Loucy (cell line): ENCODE measurements around the gene NUP214.

ENCODE experiments used
- H2AFZ ChIP-seq: fragments of 200-600 bp; sonication (generic); 2 replicates; pipeline ENCODE4 v1.6.0; 2016; ENCODE audit warnings: antibody characterized with exemption, mild to moderate bottlenecking, low read length, moderate library complexity
- H3F3A ChIP-seq: fragments of 200-600 bp; 2 replicates; pipeline ENCODE4 v1.6.0; 2016; ENCODE audit warnings: antibody characterized with exemption, low read depth, mild to moderate bottlenecking
- H3K27me3 ChIP-seq: fragments of 200-600 bp; sonication (generic); 2 replicates; pipeline ENCODE4 v1.6.1; 2014; ENCODE audit warnings: low read length, mild to moderate bottlenecking; ENCODE audit not compliant: insufficient read depth, poor library complexity, severe bottlenecking
- H3K36me3 ChIP-seq: fragments of 200-600 bp; sonication (generic); 2 replicates; pipeline ENCODE4 v1.6.1; 2016; ENCODE audit warnings: low read length; ENCODE audit not compliant: insufficient read depth
- H3K4me1 ChIP-seq: fragments of 200-600 bp; sonication (generic); 2 replicates; pipeline ENCODE4 v1.5.1; 2014; ENCODE audit warnings: low read length, mild to moderate bottlenecking; ENCODE audit not compliant: insufficient read depth, poor library complexity, severe bottlenecking
- H3K4me2 ChIP-seq: fragments of 200-600 bp; sonication (generic); 2 replicates; pipeline ENCODE4 v1.6.0; 2014; ENCODE audit warnings: antibody characterized with exemption, low read length, low read depth, mild to moderate bottlenecking; ENCODE audit not compliant: poor library complexity, severe bottlenecking
- H3K4me3 ChIP-seq: fragments of 200-600 bp; sonication (generic); 2 replicates; pipeline ENCODE4 v1.5.1; 2014; ENCODE audit warnings: low read length, mild to moderate bottlenecking, mixed read lengths; ENCODE audit not compliant: poor library complexity, severe bottlenecking
- H3K79me2 ChIP-seq: fragments of 200-600 bp; sonication (generic); 2 replicates; pipeline ENCODE4 v1.6.1; 2014; ENCODE audit warnings: low read length; ENCODE audit not compliant: insufficient read depth
- H3K9ac ChIP-seq: fragments of 200-600 bp; sonication (generic); 2 replicates; pipeline ENCODE4 v1.6.0; 2014; ENCODE audit warnings: mild to moderate bottlenecking, low read depth, low read length, moderate library complexity; ENCODE audit not compliant: poor library complexity, severe bottlenecking
- H3K9me2 ChIP-seq: fragments of 200-600 bp; sonication (generic); replicated peaks from 2 replicates; pipeline ENCODE4 v1.6.1; 2016; ENCODE audit warnings: low read depth, low read length, mixed read lengths
- H3K9me3 ChIP-seq: fragments of 200-600 bp; sonication (generic); 2 replicates; pipeline ENCODE4 v1.6.1; 2014; ENCODE audit warnings: mild to moderate bottlenecking, antibody characterized with exemption, low read length, low read depth; ENCODE audit not compliant: insufficient read depth
- H4K20me1 ChIP-seq: fragments of 200-600 bp; sonication (generic); 2 replicates; pipeline ENCODE4 v1.6.0; 2014; ENCODE audit warnings: antibody characterized with exemption, low read length, mild to moderate bottlenecking; ENCODE audit not compliant: insufficient read depth, poor library complexity, severe bottlenecking
- CTCF ChIP-seq: fragments of 200-600 bp; sonication (generic); conservative IDR thresholded peaks from 2 replicates; pipeline ENCODE4 v1.5.1; 2014; ENCODE audit warnings: mild to moderate bottlenecking, antibody characterized with exemption, low read length
- EZH2phosphoT487 ChIP-seq: fragments of 200-600 bp; IDR thresholded peaks from 2 replicates; pipeline ENCODE4 v1.6.1; 2018; ENCODE audit warnings: antibody characterized with exemption, mild to moderate bottlenecking, moderate library complexity, borderline replicate concordance

Gene NUP214

DNA sequence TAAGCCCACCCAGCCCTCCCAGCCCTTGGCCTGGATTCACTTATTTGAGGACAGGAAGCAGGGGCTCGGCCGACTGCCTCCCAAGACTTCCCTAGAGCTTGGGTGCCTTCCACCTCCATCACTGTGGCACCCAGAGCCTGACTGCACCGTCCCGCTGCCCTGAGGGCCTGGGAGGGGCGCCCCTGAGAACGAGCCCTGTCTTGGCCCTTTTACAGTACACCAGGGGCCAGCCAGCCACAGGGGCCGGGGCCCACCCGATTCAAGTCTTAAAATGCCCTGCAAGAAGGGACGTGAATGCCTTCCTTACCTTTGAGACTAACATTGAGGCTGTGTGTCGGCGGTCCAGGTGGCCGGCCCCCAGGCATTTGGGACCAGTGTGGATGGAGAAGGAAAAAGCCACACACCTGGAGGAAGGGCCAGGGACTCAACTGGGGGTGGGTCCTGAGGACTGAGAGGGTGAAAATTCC is 134.1 kb downstream of the NUP214 start:
- peaks cover 37% of the 10 kb centered on the region for H3K4me1 ChIP-seq
- no peak overlapping the region for H3K9ac ChIP-seq
- no peaks in the 10 kb centered on the region for H3K27me3 ChIP-seq
- no peak overlapping the region for H3K4me2 ChIP-seq
- no peaks in the 10 kb centered on the region for H3K9me2 ChIP-seq
- H3K36me3 ChIP-seq = peaks cover 38% of the 10 kb centered on the region; the same call in 1 of the 2 replicates
- no peaks in the 10 kb centered on the region for H3K9me3 ChIP-seq
- TF ChIP-seq EZH2phosphoT487 = no peak
- TF ChIP-seq CTCF = no peak
- peaks cover 21% of the 10 kb centered on the region for H3K79me2 ChIP-seq
- no peak overlapping the region for H2AFZ ChIP-seq
- no peaks in the 10 kb centered on the region for H4K20me1 ChIP-seq
- no peak overlapping the region for H3K4me3 ChIP-seq
- H3F3A ChIP-seq = peaks cover 11% of the 10 kb centered on the region; the same call in 1 of the 2 replicates

DNA sequence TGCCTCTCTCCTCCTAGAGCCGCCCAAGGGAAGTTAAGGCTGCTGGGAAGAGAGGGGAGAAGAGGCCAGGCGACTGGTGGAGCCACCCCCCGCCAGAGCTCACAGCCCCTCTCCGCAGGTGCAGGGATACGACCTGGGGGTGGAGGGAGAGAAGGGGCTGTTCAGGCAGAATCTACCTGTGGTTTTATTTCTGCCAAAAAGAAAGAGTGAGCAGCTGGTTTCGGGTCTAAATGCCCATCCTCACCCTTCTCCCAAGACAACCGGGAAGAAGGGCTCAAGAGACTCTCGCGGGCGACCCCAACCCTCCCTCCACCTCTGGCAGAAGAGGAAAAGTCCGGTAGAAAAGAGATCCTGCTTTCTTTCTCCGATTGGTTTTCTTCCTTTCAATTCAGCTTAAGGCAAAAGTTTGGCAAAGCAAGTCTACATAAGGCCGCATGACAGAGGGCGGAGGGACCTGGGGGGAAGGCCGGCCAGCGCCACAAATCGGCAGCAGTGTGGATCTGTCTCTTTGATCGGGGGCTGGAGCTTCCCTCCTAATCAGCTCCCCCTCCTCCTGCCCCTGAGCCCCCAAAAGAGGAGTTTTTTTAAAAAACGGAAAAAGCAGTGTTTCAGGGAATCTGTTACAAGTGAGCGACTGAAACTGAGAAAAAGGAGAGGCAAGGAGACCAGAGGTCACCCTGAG is 134.7 kb downstream of the NUP214 start:
- H2AFZ ChIP-seq = no peak overlapping the region
- peaks cover 11% of the 10 kb centered on the region; the same call in 1 of the 2 replicates for H3F3A ChIP-seq
- H3K9me3 ChIP-seq = no peaks in the 10 kb centered on the region
- no peak for TF ChIP-seq EZH2phosphoT487
- no peak for TF ChIP-seq CTCF
- peaks cover 38% of the 10 kb centered on the region; the same call in 1 of the 2 replicates for H3K36me3 ChIP-seq
- no peaks in the 10 kb centered on the region for H3K9me2 ChIP-seq
- H3K4me3 ChIP-seq = no peak overlapping the region
- H4K20me1 ChIP-seq = no peaks in the 10 kb centered on the region
- no peak overlapping the region for H3K9ac ChIP-seq
- peaks cover 33% of the 10 kb centered on the region for H3K4me1 ChIP-seq
- peaks cover 22% of the 10 kb centered on the region for H3K79me2 ChIP-seq
- no peak overlapping the region for H3K4me2 ChIP-seq
- H3K27me3 ChIP-seq = no peaks in the 10 kb centered on the region

GRCh38 chr9:131260751-131261452 is 135.5 kb downstream of the NUP214 start:
- no peak overlapping the region for H2AFZ ChIP-seq
- H3K9me3 ChIP-seq = no peaks in the 10 kb centered on the region
- H3K36me3 ChIP-seq = peaks cover 38% of the 10 kb centered on the region; the same call in 1 of the 2 replicates
- no peaks in the 10 kb centered on the region for H3K27me3 ChIP-seq
- H4K20me1 ChIP-seq = no peaks in the 10 kb centered on the region
- no peak overlapping the region for H3K4me2 ChIP-seq
- no peak for TF ChIP-seq CTCF
- TF ChIP-seq EZH2phosphoT487 = no peak
- no peak overlapping the region for H3K4me3 ChIP-seq
- no peaks in the 10 kb centered on the region for H3K9me2 ChIP-seq
- H3K4me1 ChIP-seq = peaks cover 24% of the 10 kb centered on the region
- peaks cover 7% of the 10 kb centered on the region; the same call in 1 of the 2 replicates for H3F3A ChIP-seq
- no peak overlapping the region for H3K9ac ChIP-seq
- H3K79me2 ChIP-seq = peaks cover 31% of the 10 kb centered on the region
